ENCODE measurements around the gene COX17.

DNA sequence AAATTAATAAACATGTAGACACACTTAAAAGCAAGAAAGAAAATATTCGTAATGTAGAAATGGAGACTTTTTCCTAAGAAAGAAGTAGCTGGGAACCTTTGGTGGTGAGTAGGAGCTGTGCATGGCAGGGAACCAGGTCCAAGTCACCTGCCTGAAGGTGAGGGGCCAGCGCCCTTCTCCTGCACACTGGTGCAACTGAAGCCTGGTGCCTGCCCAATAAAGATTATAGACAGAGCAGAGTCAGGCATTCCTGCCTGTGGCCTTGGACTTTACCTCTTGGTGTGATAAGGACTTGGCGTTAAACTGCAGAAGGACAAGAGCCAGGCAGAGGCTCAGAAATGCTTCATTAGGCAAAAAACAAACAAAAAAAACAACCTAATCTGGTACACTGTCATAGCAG lies 39.8 kb upstream of the COX17 start:
- TF ChIP-seq, protein P1, sequence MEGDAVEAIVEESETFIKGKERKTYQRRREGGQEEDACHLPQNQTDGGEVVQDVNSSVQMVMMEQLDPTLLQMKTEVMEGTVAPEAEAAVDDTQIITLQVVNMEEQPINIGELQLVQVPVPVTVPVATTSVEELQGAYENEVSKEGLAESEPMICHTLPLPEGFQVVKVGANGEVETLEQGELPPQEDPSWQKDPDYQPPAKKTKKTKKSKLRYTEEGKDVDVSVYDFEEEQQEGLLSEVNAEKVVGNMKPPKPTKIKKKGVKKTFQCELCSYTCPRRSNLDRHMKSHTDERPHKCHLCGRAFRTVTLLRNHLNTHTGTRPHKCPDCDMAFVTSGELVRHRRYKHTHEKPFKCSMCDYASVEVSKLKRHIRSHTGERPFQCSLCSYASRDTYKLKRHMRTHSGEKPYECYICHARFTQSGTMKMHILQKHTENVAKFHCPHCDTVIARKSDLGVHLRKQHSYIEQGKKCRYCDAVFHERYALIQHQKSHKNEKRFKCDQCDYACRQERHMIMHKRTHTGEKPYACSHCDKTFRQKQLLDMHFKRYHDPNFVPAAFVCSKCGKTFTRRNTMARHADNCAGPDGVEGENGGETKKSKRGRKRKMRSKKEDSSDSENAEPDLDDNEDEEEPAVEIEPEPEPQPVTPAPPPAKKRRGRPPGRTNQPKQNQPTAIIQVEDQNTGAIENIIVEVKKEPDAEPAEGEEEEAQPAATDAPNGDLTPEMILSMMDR (optimal IDR thresholded peaks at IDR 0.05 in 1 of 3, IDR thresholded peaks at IDR 0.05 in 1 of 3, conservative IDR thresholded peaks at IDR 0.05 in 1 of 3; ENCODE audit: extremely low read depth in 1 of 3, insufficient read depth in 2 of 3, low read length in 3 of 3): no peak
- no peak for TF ChIP-seq EZH2 (IDR thresholded peaks at IDR 0.05; ENCODE audit: low read length)

Measured in keratinocyte (primary cell).